IMR-90 (cell line): ENCODE results near the gene PDE6B. TPM values are rescaled to one million over a fixed set of nuclear protein-coding genes. Genes with fewer than 3 reads are reported as not detected.

Experiments
- ATAC-seq: fragments of 200-7000 bp; cut with Tn5 transposase; 2 replicates; pipeline ENCODE4 v1.9.1; 2020; ENCODE audit warnings: low read depth, mild to moderate bottlenecking, moderate library complexity
- BruUV-seq: library from RNA; stranded (reverse); fragments of 400-500 nt; replicated peaks from 2 replicates; lab custom pipeline; 2021; lab: Mats Ljungman, UMichigan
- CTCF ChIA-PET: fragments of 300-600 bp; formaldehyde crosslinking; extraction: SDS; loops from one replicate; lab custom pipeline; 2021; ENCODE audit warnings: antibody characterized with exemption; lab: Yijun Ruan, JAX
- POLR2A ChIA-PET: fragments of 300-600 bp; sonication (Branson Sonifier 250); formaldehyde crosslinking; loops from one replicate; lab custom pipeline; 2022; ENCODE audit warnings: antibody characterized with exemption; ENCODE audit not compliant: unreplicated experiment; lab: Charles Lee
- DNase-seq: peaks from one replicate; pipeline ENCODE4 v3.0.0; 2013
- H2AFZ ChIP-seq: replicated peaks from 2 replicates; pipeline ENCODE3; 2013; ENCODE audit warnings: low read length, mild to moderate bottlenecking; ENCODE audit not compliant: poor library complexity
- H2AK5ac ChIP-seq: 2 replicates; pipeline ENCODE4 v1.6.1; 2013; ENCODE audit warnings: low read depth, low read length, inconsistent platforms
- H2AK9ac ChIP-seq: replicated peaks from 2 replicates; pipeline ENCODE3; 2013; ENCODE audit warnings: mild to moderate bottlenecking, low read depth, low read length, moderate library complexity; ENCODE audit not compliant: poor library complexity
- H2BK120ac ChIP-seq: 2 replicates; pipeline ENCODE4 v1.6.1; 2013; ENCODE audit warnings: low read depth, low read length, inconsistent platforms
- H2BK15ac ChIP-seq: 3 replicates; pipeline ENCODE4 v1.6.1; 2013; ENCODE audit warnings: low read depth, low read length, inconsistent platforms
- H2BK20ac ChIP-seq: 2 replicates; pipeline ENCODE4 v1.6.1; 2013; ENCODE audit warnings: low read depth, mild to moderate bottlenecking, inconsistent platforms, low read length, moderate library complexity
- H2BK5ac ChIP-seq: 2 replicates; pipeline ENCODE4 v1.6.1; 2013; ENCODE audit warnings: mild to moderate bottlenecking, low read depth, low read length, inconsistent platforms; ENCODE audit not compliant: poor library complexity, severe bottlenecking
- H3K14ac ChIP-seq: replicated peaks from 2 replicates; pipeline ENCODE4 v1.6.1; 2013; ENCODE audit warnings: low read depth, low read length, inconsistent platforms
- H3K18ac ChIP-seq: 2 replicates; pipeline ENCODE4 v1.6.1; 2013; ENCODE audit warnings: low read depth, low read length, control low read depth
- H3K23ac ChIP-seq: 2 replicates; pipeline ENCODE4 v1.6.1; 2013; ENCODE audit warnings: low read depth, low read length, inconsistent platforms
- H3K27ac ChIP-seq: 2 replicates; pipeline ENCODE4 v1.5.1; 2013; ENCODE audit warnings: mild to moderate bottlenecking, control low read depth, low read length; ENCODE audit not compliant: insufficient read depth
- H3K27me3 ChIP-seq: 2 replicates; pipeline ENCODE4 v1.6.1; 2013; ENCODE audit warnings: low read length; ENCODE audit not compliant: control insufficient read depth, insufficient read depth
- H3K36me3 ChIP-seq: 2 replicates; pipeline ENCODE4 v1.6.1; 2013; ENCODE audit warnings: low read length, mixed read lengths; ENCODE audit not compliant: control insufficient read depth, insufficient read depth
- H3K4ac ChIP-seq: 2 replicates; pipeline ENCODE4 v1.6.1; 2013; ENCODE audit warnings: low read depth, low read length, inconsistent platforms
- H3K4me1 ChIP-seq: 2 replicates; pipeline ENCODE4 v1.6.1; 2013; ENCODE audit warnings: low read length, mixed read lengths; ENCODE audit not compliant: control insufficient read depth, insufficient read depth
- H3K4me2 ChIP-seq: 2 replicates; pipeline ENCODE4 v1.6.1; 2013; ENCODE audit warnings: low read depth, mild to moderate bottlenecking, control low read depth, low read length, moderate library complexity
- H3K4me3 ChIP-seq: 2 replicates; pipeline ENCODE4 v1.5.1; 2013; ENCODE audit warnings: low read depth, mild to moderate bottlenecking, control low read depth, low read length, moderate library complexity; ENCODE audit not compliant: insufficient read depth
- H3K56ac ChIP-seq: 2 replicates; pipeline ENCODE4 v1.6.1; 2013; ENCODE audit warnings: low read length, inconsistent platforms; ENCODE audit not compliant: insufficient read depth; ENCODE audit errors: extremely low read depth
- H3K79me1 ChIP-seq, 2 experiments: 2 replicates each; pipeline ENCODE4 v1.6.1; 2013; ENCODE audit warnings: low read length in 2 of 2, inconsistent platforms in 1 of 2, low read depth in 1 of 2
- H3K9ac ChIP-seq: 2 replicates; pipeline ENCODE4 v1.6.1; 2013; ENCODE audit warnings: low read depth, low read length, control low read depth
- H3K9me1 ChIP-seq: 2 replicates; pipeline ENCODE4 v1.6.1; 2013; ENCODE audit warnings: low read length, inconsistent platforms; ENCODE audit not compliant: insufficient read depth
- H3K9me3 ChIP-seq: 2 replicates; pipeline ENCODE4 v1.6.1; 2013; ENCODE audit warnings: low read length; ENCODE audit not compliant: control insufficient read depth, insufficient read depth
- H4K20me1 ChIP-seq: 2 replicates; pipeline ENCODE4 v1.6.1; 2013; ENCODE audit warnings: low read length, inconsistent platforms; ENCODE audit not compliant: insufficient read depth
- H4K5ac ChIP-seq: 2 replicates; pipeline ENCODE4 v1.6.1; 2013; ENCODE audit warnings: mild to moderate bottlenecking, low read depth, low read length, control low read depth
- H4K8ac ChIP-seq, 2 experiments: 2 replicates each; pipeline ENCODE4 v1.6.1; 2013; ENCODE audit warnings: low read depth in 2 of 2, low read length in 2 of 2, control low read depth in 1 of 2, inconsistent platforms in 1 of 2
- H4K91ac ChIP-seq: 2 replicates; pipeline ENCODE4 v1.6.1; 2013; ENCODE audit warnings: low read depth, low read length, inconsistent platforms; ENCODE audit not compliant: insufficient read depth
- CEBPB ChIP-seq: IDR thresholded peaks from 2 replicates; pipeline ENCODE4 v1.6.1; 2012; ENCODE audit warnings: low read depth, low read length, improper control_type of control experiment
- CHD1 ChIP-seq: IDR thresholded peaks from 2 replicates; pipeline ENCODE4 v1.6.1; 2012; ENCODE audit warnings: low read depth, low read length, improper control_type of control experiment
- FOS ChIP-seq: fragments of 150-350 bp; IDR thresholded peaks from 2 replicates; pipeline ENCODE4 v1.6.1; 2016; ENCODE audit warnings: low read depth, low read length
- MAFK ChIP-seq: IDR thresholded peaks from 2 replicates; pipeline ENCODE4 v1.6.1; 2012; ENCODE audit warnings: low read depth, low read length, improper control_type of control experiment
- MAZ ChIP-seq: IDR thresholded peaks from 2 replicates; pipeline ENCODE4 v1.6.1; 2012; ENCODE audit warnings: low read depth, mild to moderate bottlenecking, low read length, improper control_type of control experiment, moderate library complexity, borderline replicate concordance
- NFE2L2 ChIP-seq: fragments of 150-350 bp; IDR thresholded peaks from 2 replicates; pipeline ENCODE4 v1.6.1; 2016; ENCODE audit warnings: low read depth, mild to moderate bottlenecking, low read length
- POLR2A ChIP-seq: IDR thresholded peaks from 2 replicates; pipeline ENCODE4 v1.6.1; 2012; ENCODE audit warnings: mild to moderate bottlenecking, low read depth, low read length
- RAD21 ChIP-seq: IDR thresholded peaks from 2 replicates; pipeline ENCODE4 v1.6.1; 2012; ENCODE audit warnings: low read length, improper control_type of control experiment
- RCOR1 ChIP-seq: IDR thresholded peaks from 2 replicates; pipeline ENCODE4 v1.6.1; 2012; ENCODE audit warnings: mild to moderate bottlenecking, low read length, improper control_type of control experiment; ENCODE audit not compliant: insufficient replicate concordance
- RFX5 ChIP-seq: IDR thresholded peaks from 2 replicates; pipeline ENCODE4 v1.8.0; 2012; ENCODE audit warnings: low read depth, mild to moderate bottlenecking, low read length, moderate library complexity
- SMC3 ChIP-seq: fragments of 150-350 bp; IDR thresholded peaks from 2 replicates; pipeline ENCODE4 v1.6.1; 2016; ENCODE audit warnings: low read depth, mild to moderate bottlenecking, antibody characterized with exemption, low read length, moderate library complexity
- USF2 ChIP-seq: fragments of 150-350 bp; IDR thresholded peaks from 2 replicates; pipeline ENCODE4 v1.6.1; 2017; ENCODE audit warnings: mild to moderate bottlenecking, antibody characterized with exemption, low read length, low read depth
- WGBS, 2 experiments: methylation state at CpG; one replicate each; pipeline versions ENCODE4 v1.1.5 to v1.1.7; 2013; ENCODE audit warnings: missing lambda C conversion rate in 2 of 2; ENCODE audit not compliant: insufficient read length in 1 of 2; ENCODE audit errors: extremely low coverage in 2 of 2; 5-methylcytosine and 5-hydroxymethylcytosine counted together
- dilution Hi-C: fragments of 300-500 bp; cut with HindIII; formaldehyde crosslinking; loops from one replicate; pipeline ENCODE4 v1.14.3; 2018; ENCODE audit warnings: low sequenced_read_pairs; ENCODE audit not compliant: unreplicated experiment
- in situ Hi-C: fragments of 300-500 bp; cut with MboI; formaldehyde crosslinking; loops from 3 replicates; pipeline ENCODE4 v1.14.3; 2019; ENCODE audit warnings: low sequenced_read_pairs, inconsistent platforms, mixed read lengths
- intact Hi-C: fragments of 100-400 bp; cut with micrococcal nuclease; formaldehyde crosslinking; loops from 2 replicates; pipeline ENCODE4 v1.10.0; 2022
- polyA plus RNA-seq, 3 experiments: library from polyadenylated mRNA; depleted of rRNA; stranded (reverse); fragments of >200 nt; gene quantifications; 2 replicates each; pipeline ENCODE4 v1.2.3, GENCODE V29; 2012; ENCODE audit warnings: low replicate concordance in 1 of 3
- total RNA-seq: library from RNA; depleted of rRNA; stranded (reverse); fragments of >200 nt; gene quantifications from 2 replicates; pipeline ENCODE4 v1.2.3, GENCODE V29; 2012
- TF ChIP-seq, protein P1 (sequence below): fragments of 150-350 bp; IDR thresholded peaks from 2 replicates; pipeline ENCODE4 v1.6.1; 2016; ENCODE audit warnings: low read depth, mild to moderate bottlenecking, low read length, moderate library complexity, borderline replicate concordance
- TF ChIP-seq, protein P2 (sequence below): conservative IDR thresholded peaks from 2 replicates; pipeline ENCODE4 v1.5.1; 2012; ENCODE audit warnings: mild to moderate bottlenecking, low read depth, low read length, improper control_type of control experiment

PDE6B gene
- total and polyA plus RNA-seq, 2 of the 4 experiments (the other 2 are of a cell fraction): under 0.01 TPM; not detected in 1

DNA sequence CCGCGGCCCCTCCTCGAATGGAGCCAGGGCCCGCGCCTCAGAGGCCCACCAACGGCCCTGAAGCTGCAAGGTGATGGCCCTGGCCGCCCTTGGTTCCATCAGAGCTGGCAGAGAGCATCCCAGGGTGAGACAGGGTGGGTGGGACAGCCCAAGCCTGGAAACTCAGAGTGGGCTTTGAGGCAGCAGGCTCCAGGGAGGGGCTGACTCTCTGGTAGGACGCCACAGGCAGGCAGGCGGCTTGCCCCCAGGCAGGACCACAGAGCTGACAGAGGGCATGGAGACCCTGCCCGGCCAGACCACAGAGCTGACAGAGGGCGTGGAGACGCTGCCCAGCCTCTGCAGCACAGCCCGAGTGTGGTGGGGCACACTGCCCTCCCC lies 53.7 kb downstream of the PDE6B start:
- Histone ChIP-seq H3K4me2 (no peak overlapping the region), H4K20me1 (no peaks in the 10 kb centered on the region), H2AFZ (no peak overlapping the region), H3K27me3 (no peaks in the 10 kb centered on the region), H3K4me3 (no peak overlapping the region), H3K9me3 (no peaks in the 10 kb centered on the region), H2AK5ac (no peak overlapping the region), H2BK20ac (no peak overlapping the region), H3K79me1 (peaks cover 10 to 14% of the 10 kb centered on the region in 2 experiments; a peak in 3 of 4 replicates), H3K4ac (no peak overlapping the region), H3K14ac (no peak overlapping the region), H3K56ac (no peak overlapping the region), H3K23ac (no peak overlapping the region), H4K5ac (no peak overlapping the region), H4K91ac (no peak overlapping the region), H3K4me1 (peaks cover 8% of the 10 kb centered on the region), H3K18ac (no peak overlapping the region), H2BK15ac (no peak overlapping the region), H3K27ac (no peak overlapping the region), H3K9ac (no peak overlapping the region), H4K8ac (no peak overlapping the region), H2AK9ac (no peak overlapping the region), H3K36me3 (no peaks in the 10 kb centered on the region), H3K9me1 (peaks cover 4% of the 10 kb centered on the region; the same call in 1 of the 2 replicates), H2BK120ac (no peak overlapping the region), H2BK5ac (no peak overlapping the region)
- 85% methylated on average over 4 of the region's 13 CpGs; no CpG with 5 or more reads in 1 of the 2 experiments for WGBS, 2 experiments
- ATAC-seq (no peak), DNase-seq (no peak)
- no TSS peak for BruUV-seq
- intact Hi-C loops (loop anchor here (10.0 kb wide), 1 partner anchor 344 kb away; the partner anchor contains the start of gene ZNF141), dilution Hi-C loops (no loop called here), in situ Hi-C loops (no loop called here)
- CTCF ChIA-PET: no interaction called here
- TF ChIP-seq NFE2L2: no peak
- TF ChIP-seq, protein P1, sequence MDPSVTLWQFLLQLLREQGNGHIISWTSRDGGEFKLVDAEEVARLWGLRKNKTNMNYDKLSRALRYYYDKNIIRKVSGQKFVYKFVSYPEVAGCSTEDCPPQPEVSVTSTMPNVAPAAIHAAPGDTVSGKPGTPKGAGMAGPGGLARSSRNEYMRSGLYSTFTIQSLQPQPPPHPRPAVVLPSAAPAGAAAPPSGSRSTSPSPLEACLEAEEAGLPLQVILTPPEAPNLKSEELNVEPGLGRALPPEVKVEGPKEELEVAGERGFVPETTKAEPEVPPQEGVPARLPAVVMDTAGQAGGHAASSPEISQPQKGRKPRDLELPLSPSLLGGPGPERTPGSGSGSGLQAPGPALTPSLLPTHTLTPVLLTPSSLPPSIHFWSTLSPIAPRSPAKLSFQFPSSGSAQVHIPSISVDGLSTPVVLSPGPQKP: no peak
- TF ChIP-seq POLR2A: no peak; the same call in 1 of the 2 replicates
- TF ChIP-seq FOS: no peak
- TF ChIP-seq RAD21: no peak
- TF ChIP-seq RFX5: no peak
- TF ChIP-seq, protein P2, sequence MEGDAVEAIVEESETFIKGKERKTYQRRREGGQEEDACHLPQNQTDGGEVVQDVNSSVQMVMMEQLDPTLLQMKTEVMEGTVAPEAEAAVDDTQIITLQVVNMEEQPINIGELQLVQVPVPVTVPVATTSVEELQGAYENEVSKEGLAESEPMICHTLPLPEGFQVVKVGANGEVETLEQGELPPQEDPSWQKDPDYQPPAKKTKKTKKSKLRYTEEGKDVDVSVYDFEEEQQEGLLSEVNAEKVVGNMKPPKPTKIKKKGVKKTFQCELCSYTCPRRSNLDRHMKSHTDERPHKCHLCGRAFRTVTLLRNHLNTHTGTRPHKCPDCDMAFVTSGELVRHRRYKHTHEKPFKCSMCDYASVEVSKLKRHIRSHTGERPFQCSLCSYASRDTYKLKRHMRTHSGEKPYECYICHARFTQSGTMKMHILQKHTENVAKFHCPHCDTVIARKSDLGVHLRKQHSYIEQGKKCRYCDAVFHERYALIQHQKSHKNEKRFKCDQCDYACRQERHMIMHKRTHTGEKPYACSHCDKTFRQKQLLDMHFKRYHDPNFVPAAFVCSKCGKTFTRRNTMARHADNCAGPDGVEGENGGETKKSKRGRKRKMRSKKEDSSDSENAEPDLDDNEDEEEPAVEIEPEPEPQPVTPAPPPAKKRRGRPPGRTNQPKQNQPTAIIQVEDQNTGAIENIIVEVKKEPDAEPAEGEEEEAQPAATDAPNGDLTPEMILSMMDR: no peak
- no peak for TF ChIP-seq SMC3
- no peak for TF ChIP-seq MAZ
- no peak for TF ChIP-seq USF2
- TF ChIP-seq RCOR1: no peak
- no peak for TF ChIP-seq MAFK
- no peak for TF ChIP-seq CEBPB
- TF ChIP-seq CHD1: no peak
- POLR2A ChIA-PET: no interaction called here
